ENCODE measurements around the gene TOP1.

The TOP1 gene

GRCh38 chr20:40990542-40991120, 38.0 kb upstream of the TOP1 start:
- H3K4me1 ChIP-seq (ENCODE audit: control insufficient read depth, insufficient read depth, low read length), result no peaks in the 10 kb centered on the region
- ChIA-PET CTCF (interaction anchor here (0.6 to 10.9 kb wide), 35 partner anchors 9 to 351 kb away, joined by 3 to 138 read pairs (median 5); partner anchors contain the start of gene LPIN3), POLR2A (interaction anchor here (0.7 to 2.0 kb wide), 8 partner anchors 20 to 350 kb away, joined by 3 to 6 read pairs (median 4); partner anchors contain the start of genes LPIN3, MAFB and TOP1)
- no peaks in the 10 kb centered on the region for H3K36me3 ChIP-seq (ENCODE audit: control insufficient read depth in 2 of 2, insufficient read depth in 1 of 2, low read length in 2 of 2)
- H3K27ac ChIP-seq (ENCODE audit: extremely low read depth, low read depth, low read length), result no peak overlapping the region
- no peak for TF ChIP-seq ZNF404 (tag by site-specific recombination; IDR thresholded peaks at IDR 0.05)
- no peak for TF ChIP-seq ZFP37 (tag by site-specific recombination; IDR thresholded peaks at IDR 0.05)
- TF ChIP-seq ZSCAN23 (tag by site-specific recombination; IDR thresholded peaks at IDR 0.05), result no peak
- TF ChIP-seq ZBTB6 (tag by site-specific recombination; IDR thresholded peaks at IDR 0.05), result 0 out of 2 replicates have a peak, but pooled peaks have one; percentile 42
- no peak for TF ChIP-seq KLF9 (tag by site-specific recombination; IDR thresholded peaks at IDR 0.05; ENCODE audit: low read depth)
- TF ChIP-seq GLIS1 (tag by site-specific recombination; IDR thresholded peaks at IDR 0.05), result peak; percentile 28; the same call in 1 of the 2 replicates
- peak; percentile 99 for TF ChIP-seq ZBTB17 (tag by site-specific recombination; IDR thresholded peaks at IDR 0.05)
- no peak for TF ChIP-seq SP7 (tag by site-specific recombination; IDR thresholded peaks at IDR 0.05)
- TF ChIP-seq ZNF114 (tag by site-specific recombination; IDR thresholded peaks at IDR 0.05), result no peak
- TF ChIP-seq ZSCAN30 (tag by site-specific recombination; IDR thresholded peaks at IDR 0.05), result 0 out of 2 replicates have a peak, but pooled peaks have one; percentile 59
- TF ChIP-seq ZNF654 (tag by site-specific recombination; IDR thresholded peaks at IDR 0.05; ENCODE audit: low read depth), result peak; percentile 91
- TF ChIP-seq ZBTB8A (tag by site-specific recombination; IDR thresholded peaks at IDR 0.05), result no peak
- no peak for TF ChIP-seq ZNF555 (tag by site-specific recombination; conservative IDR thresholded peaks at IDR 0.05)
- no peak for TF ChIP-seq ZNF571 (tag by site-specific recombination; IDR thresholded peaks at IDR 0.05)
- TF ChIP-seq ZNF48 (tag by site-specific recombination; IDR thresholded peaks at IDR 0.05), result no peak
- TF ChIP-seq, protein P1, sequence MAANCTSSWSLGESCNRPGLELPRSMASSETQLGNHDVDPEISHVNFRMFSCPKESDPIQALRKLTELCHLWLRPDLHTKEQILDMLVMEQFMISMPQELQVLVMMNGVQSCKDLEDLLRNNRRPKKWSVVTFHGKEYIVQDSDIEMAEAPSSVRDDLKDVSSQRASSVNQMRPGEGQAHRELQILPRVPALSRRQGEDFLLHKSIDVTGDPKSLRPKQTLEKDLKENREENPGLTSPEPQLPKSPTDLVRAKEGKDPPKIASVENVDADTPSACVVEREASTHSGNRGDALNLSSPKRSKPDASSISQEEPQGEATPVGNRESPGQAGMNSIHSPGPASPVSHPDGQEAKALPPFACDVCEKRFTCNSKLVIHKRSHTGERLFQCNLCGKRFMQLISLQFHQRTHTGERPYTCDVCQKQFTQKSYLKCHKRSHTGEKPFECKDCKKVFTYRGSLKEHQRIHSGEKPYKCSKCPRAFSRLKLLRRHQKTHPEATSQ (tag by site-specific recombination; IDR thresholded peaks at IDR 0.05), result no peak
- TF ChIP-seq, protein P2, sequence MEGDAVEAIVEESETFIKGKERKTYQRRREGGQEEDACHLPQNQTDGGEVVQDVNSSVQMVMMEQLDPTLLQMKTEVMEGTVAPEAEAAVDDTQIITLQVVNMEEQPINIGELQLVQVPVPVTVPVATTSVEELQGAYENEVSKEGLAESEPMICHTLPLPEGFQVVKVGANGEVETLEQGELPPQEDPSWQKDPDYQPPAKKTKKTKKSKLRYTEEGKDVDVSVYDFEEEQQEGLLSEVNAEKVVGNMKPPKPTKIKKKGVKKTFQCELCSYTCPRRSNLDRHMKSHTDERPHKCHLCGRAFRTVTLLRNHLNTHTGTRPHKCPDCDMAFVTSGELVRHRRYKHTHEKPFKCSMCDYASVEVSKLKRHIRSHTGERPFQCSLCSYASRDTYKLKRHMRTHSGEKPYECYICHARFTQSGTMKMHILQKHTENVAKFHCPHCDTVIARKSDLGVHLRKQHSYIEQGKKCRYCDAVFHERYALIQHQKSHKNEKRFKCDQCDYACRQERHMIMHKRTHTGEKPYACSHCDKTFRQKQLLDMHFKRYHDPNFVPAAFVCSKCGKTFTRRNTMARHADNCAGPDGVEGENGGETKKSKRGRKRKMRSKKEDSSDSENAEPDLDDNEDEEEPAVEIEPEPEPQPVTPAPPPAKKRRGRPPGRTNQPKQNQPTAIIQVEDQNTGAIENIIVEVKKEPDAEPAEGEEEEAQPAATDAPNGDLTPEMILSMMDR (tag by site-specific recombination; IDR thresholded peaks at IDR 0.05), result peak; percentile 79
- no peak for TF ChIP-seq ZNF513 (tag by site-specific recombination; IDR thresholded peaks at IDR 0.05)
- TF ChIP-seq, protein P3, sequence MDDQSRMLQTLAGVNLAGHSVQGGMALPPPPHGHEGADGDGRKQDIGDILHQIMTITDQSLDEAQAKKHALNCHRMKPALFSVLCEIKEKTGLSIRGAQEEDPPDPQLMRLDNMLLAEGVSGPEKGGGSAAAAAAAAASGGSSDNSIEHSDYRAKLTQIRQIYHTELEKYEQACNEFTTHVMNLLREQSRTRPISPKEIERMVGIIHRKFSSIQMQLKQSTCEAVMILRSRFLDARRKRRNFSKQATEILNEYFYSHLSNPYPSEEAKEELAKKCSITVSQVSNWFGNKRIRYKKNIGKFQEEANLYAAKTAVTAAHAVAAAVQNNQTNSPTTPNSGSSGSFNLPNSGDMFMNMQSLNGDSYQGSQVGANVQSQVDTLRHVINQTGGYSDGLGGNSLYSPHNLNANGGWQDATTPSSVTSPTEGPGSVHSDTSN (CRISPR knock-in tag; IDR thresholded peaks at IDR 0.05), result 0 out of 2 replicates have a peak, but pooled peaks have one; percentile 37
- no peaks in the 10 kb centered on the region for H3K9me3 ChIP-seq (ENCODE audit: control insufficient read depth, insufficient read depth, low read depth, low read length)
- H3K4me3 ChIP-seq (ENCODE audit: low read depth, low read length), result no peak overlapping the region

Measured in HEK293 (cell line).